ENCODE data around the gene ACSM6. TPM values are rescaled to one million over a fixed set of nuclear protein-coding genes. Genes with fewer than 3 reads are reported as not detected.
A peak's percentile ranks its signal among the peaks of the same experiment; 100 is the strongest.
"Not testable (repeated sequence)": the region's sequence is repeated elsewhere in the genome, so short reads cannot be mapped to it uniquely, and the experiment has no call there.

Gene ACSM6
- total RNA-seq, 4 donors from 2014 or later, result not detected

DNA sequence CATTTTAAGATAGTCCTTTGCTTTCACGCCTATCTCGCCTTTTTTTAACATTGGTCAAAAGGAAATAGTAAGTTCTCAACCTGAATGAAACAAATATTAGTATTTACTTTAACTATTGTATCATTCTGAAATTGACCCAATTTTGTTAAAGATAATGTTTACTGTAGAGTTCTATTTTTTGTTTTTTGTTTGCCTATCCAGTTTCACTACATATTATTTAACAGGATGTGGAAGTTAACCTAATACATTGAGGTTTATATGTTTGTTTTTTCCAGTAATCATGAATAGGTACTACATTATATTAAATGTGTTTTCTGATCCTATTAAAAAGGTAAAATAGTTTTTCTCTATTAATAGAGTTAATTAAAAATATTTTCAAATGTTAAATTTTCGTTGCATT, 26.5 kb downstream of the ACSM6 start:
- Histone ChIP-seq H3K27me3 (no peaks in the 10 kb centered on the region), H3K27ac (no peak overlapping the region), H3K36me3 (no peaks in the 10 kb centered on the region), H3K4me3 (no peak overlapping the region), H3K4me1 (no peaks in the 10 kb centered on the region), H3K9me3 (no peaks in the 10 kb centered on the region)
- in situ Hi-C loops (cut with MboI; ENCODE audit: low sequenced_read_pairs in 4 of 4), result loop anchor here in 1 of 4 donors (25.0 kb wide), 1 partner anchor 392 kb away; no protein-coding TSS in a partner anchor
- ATAC-seq (no peak), DNase-seq (no peak)
- TF ChIP-seq, protein P1, sequence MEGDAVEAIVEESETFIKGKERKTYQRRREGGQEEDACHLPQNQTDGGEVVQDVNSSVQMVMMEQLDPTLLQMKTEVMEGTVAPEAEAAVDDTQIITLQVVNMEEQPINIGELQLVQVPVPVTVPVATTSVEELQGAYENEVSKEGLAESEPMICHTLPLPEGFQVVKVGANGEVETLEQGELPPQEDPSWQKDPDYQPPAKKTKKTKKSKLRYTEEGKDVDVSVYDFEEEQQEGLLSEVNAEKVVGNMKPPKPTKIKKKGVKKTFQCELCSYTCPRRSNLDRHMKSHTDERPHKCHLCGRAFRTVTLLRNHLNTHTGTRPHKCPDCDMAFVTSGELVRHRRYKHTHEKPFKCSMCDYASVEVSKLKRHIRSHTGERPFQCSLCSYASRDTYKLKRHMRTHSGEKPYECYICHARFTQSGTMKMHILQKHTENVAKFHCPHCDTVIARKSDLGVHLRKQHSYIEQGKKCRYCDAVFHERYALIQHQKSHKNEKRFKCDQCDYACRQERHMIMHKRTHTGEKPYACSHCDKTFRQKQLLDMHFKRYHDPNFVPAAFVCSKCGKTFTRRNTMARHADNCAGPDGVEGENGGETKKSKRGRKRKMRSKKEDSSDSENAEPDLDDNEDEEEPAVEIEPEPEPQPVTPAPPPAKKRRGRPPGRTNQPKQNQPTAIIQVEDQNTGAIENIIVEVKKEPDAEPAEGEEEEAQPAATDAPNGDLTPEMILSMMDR (IDR thresholded peaks at IDR 0.05 in 4 of 5, conservative IDR thresholded peaks at IDR 0.05 in 1 of 5), result no peak
- TF ChIP-seq POLR2A (IDR thresholded peaks at IDR 0.05), result no peak
- intact Hi-C loops (cut with DNase I; ENCODE audit: low total_unique reads), result no loop called here

DNA sequence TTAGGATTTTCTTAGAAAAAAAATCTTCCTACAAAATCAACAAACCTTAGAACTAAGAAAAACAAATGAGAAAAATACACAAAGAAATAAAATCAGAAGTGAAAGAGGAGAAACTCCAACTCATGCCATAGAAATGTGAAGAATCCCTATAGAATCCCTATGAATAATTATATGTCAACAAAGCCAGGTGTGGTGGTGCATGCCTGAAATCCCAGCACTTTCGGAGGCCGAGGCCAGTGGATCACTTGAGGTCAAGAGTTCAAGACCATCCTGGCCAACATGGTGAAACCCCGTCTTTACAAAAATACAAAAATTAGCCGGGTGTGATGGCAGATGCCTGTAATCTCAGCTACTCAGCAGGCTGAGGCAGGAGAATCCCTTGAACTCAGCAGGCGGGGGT, 27.1 kb downstream of the ACSM6 start:
- Histone ChIP-seq H3K4me3 (no peak overlapping the region), H3K27ac (no peak overlapping the region), H3K27me3 (no peaks in the 10 kb centered on the region), H3K4me1 (no peaks in the 10 kb centered on the region), H3K9me3 (no peaks in the 10 kb centered on the region), H3K36me3 (no peaks in the 10 kb centered on the region)
- no peak for TF ChIP-seq POLR2A (IDR thresholded peaks at IDR 0.05)
- TF ChIP-seq, protein P1 (IDR thresholded peaks at IDR 0.05 in 4 of 5, conservative IDR thresholded peaks at IDR 0.05 in 1 of 5), result no peak
- intact Hi-C loops (cut with DNase I; ENCODE audit: low total_unique reads), result no loop called here
- in situ Hi-C loops (cut with MboI; ENCODE audit: low sequenced_read_pairs in 4 of 4), result loop anchor here in 1 of 4 donors (25.0 kb wide), 1 partner anchor 391 kb away; no protein-coding TSS in a partner anchor
- DNase-seq, result no peak
- ATAC-seq, result no peak

DNA sequence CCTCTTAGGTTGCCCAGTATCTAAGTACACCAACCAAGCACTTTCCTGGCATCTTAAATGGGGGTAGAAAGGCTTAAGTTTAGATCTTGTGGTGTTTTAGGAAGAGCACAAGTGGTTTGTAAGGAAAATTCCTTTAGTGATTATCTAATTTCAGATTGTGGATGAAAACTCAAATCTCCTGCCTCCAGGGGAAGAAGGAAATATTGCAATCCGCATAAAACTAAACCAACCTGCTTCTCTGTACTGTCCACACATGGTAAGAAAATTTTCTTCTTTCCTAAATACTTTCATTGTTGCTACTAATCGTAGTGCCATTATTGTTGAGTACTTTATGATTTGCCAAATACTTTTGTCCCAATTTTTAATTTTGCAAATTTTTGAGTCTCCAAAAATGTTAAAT, 31.1 kb downstream of the ACSM6 start:
- Histone ChIP-seq H3K4me3 (no peak overlapping the region), H3K9me3 (no peaks in the 10 kb centered on the region), H3K4me1 (no peaks in the 10 kb centered on the region), H3K27me3 (no peaks in the 10 kb centered on the region), H3K27ac (no peak overlapping the region), H3K36me3 (no peaks in the 10 kb centered on the region)
- no peak for DNase-seq
- in situ Hi-C loops (cut with MboI; ENCODE audit: low sequenced_read_pairs in 4 of 4) (loop anchor here in 1 of 4 donors (25.0 kb wide), 1 partner anchor 387 kb away; no protein-coding TSS in a partner anchor), intact Hi-C loops (cut with DNase I; ENCODE audit: low total_unique reads) (no loop called here)
- TF ChIP-seq POLR2A (IDR thresholded peaks at IDR 0.05), result no peak
- TF ChIP-seq, protein P1 (IDR thresholded peaks at IDR 0.05 in 4 of 5, conservative IDR thresholded peaks at IDR 0.05 in 1 of 5), result no peak
- no peak for ATAC-seq

GRCh38 chr10:95228934-95229723, 35.1 kb downstream of the ACSM6 start:
- DNase-seq; H3K9me3 ChIP-seq; ATAC-seq; H3K36me3 ChIP-seq; H3K4me1 ChIP-seq; H3K27ac ChIP-seq; intact Hi-C loops (cut with DNase I; ENCODE audit: low total_unique reads); H3K27me3 ChIP-seq; H3K4me3 ChIP-seq: not testable (repeated sequence)
- in situ Hi-C loops (cut with MboI; ENCODE audit: low sequenced_read_pairs in 4 of 4), result loop anchor here in 1 of 4 donors (25.0 kb wide), 1 partner anchor 383 kb away; no protein-coding TSS in a partner anchor

DNA sequence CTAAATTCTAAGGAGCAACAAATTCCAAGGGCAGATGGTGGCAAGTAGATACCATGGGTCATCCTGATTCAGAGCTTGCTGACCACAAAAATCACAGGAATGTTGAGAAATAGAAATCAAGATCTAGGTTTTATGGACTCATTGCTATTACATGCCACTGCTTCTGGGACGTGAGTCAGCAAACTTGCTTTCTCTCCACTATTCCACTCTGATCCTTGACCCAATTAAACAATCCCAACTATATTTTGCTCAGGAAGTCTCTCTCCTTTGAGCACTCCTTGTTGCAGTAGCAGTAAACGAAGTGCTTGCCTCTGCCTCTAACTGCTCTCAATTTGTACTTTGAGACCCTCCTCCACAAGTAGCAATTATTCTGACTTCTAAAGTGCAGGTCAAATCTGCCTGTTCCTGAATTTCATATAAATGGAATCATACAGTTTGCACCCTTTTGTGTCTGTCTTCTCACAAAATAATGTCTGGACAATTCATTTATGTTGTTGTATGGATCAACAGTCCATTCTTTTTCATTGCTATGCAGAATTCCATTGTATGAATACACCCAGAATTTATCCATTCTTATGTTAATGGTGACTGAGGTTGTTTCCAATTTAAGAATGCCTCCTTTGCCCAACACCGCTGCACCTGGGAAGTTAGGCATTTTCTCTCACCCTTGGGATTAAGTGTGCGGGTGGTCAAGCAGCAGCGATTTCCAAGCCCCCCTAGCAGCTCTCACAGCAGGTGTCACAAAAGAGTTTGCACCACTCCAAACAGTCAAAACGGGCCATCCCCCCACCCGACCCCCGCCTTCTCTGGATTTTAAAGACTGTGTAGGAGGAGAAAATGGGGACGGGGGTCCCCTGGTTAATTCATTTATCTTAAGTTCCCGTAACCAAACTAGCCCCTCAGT, 35.9 kb downstream of the ACSM6 start:
- no peak overlapping the region for H3K27ac ChIP-seq
- H3K4me1 ChIP-seq, result no peaks in the 10 kb centered on the region
- no peak for TF ChIP-seq POLR2A (IDR thresholded peaks at IDR 0.05)
- TF ChIP-seq, protein P1 (IDR thresholded peaks at IDR 0.05 in 4 of 5, conservative IDR thresholded peaks at IDR 0.05 in 1 of 5), result no peak
- H3K4me3 ChIP-seq, result peak overlapping the region in 1 of 4 donors; percentile 40
- H3K27me3 ChIP-seq, result no peaks in the 10 kb centered on the region
- H3K36me3 ChIP-seq, result peaks cover 0 to 17% of the 10 kb centered on the region in 2 donors
- DNase-seq (no peak), ATAC-seq (no peak)
- intact Hi-C loops (cut with DNase I; ENCODE audit: low total_unique reads), result no loop called here
- in situ Hi-C loops (cut with MboI; ENCODE audit: low sequenced_read_pairs in 4 of 4), result loop anchor here in 1 of 4 donors (25.0 kb wide), 1 partner anchor 382 kb away; no protein-coding TSS in a partner anchor
- H3K9me3 ChIP-seq, result no peaks in the 10 kb centered on the region

- intact Hi-C loops (cut with DNase I; ENCODE audit: low total_unique reads); H3K9me3 ChIP-seq; DNase-seq; ATAC-seq; H3K4me1 ChIP-seq; H3K27ac ChIP-seq; H3K27me3 ChIP-seq: not testable (repeated sequence)
- in situ Hi-C loops (cut with MboI; ENCODE audit: low sequenced_read_pairs in 4 of 4), result loop anchor here in 1 of 4 donors (25.0 kb wide), 1 partner anchor 381 kb away; no protein-coding TSS in a partner anchor
- Histone ChIP-seq H3K4me3 (peak overlapping the region in 1 of 4 donors; percentile 40), H3K36me3 (peaks cover 0 to 24% of the 10 kb centered on the region in 2 donors)
These were observed 36.9 kb downstream of the ACSM6 start for GRCh38 chr10:95230677-95231586.
